Activated naive CD8-positive, alpha-beta T cell treated with anti-CD3 and anti-CD28 coated beads, Interleukin-2, amount 50 U/mL, for 24 hours (primary cell): ENCODE results near the gene SMG1.
"Not testable (repeated sequence)": the region's sequence is repeated elsewhere in the genome, so short reads cannot be mapped to it uniquely, and the experiment has no call there.

Experiments
- ATAC-seq: fragments of 150-1000 bp; cut with Tn5 transposase; one replicate; pipeline ENCODE4 v1.10.0; 2021
- DNase-seq: peaks from one replicate; pipeline ENCODE4 v3.0.0; 2021
- H3K27ac Mint-ChIP-seq: one replicate; pipeline ENCODE4 v1.8.0; 2021; ENCODE audit warnings: mild to moderate bottlenecking, mixed read lengths
- H3K27me3 Mint-ChIP-seq: one replicate; pipeline ENCODE4 v1.8.0; 2021; ENCODE audit warnings: mixed read lengths
- H3K36me3 Mint-ChIP-seq: one replicate; pipeline ENCODE4 v1.8.0; 2021; ENCODE audit warnings: low read depth, mixed read lengths
- H3K4me1 Mint-ChIP-seq: one replicate; pipeline ENCODE4 v1.8.0; 2021; ENCODE audit warnings: mixed read lengths
- H3K4me3 Mint-ChIP-seq: one replicate; pipeline ENCODE4 v1.8.0; 2021; ENCODE audit warnings: mild to moderate bottlenecking, moderate library complexity, mixed read lengths
- H3K9me3 Mint-ChIP-seq: one replicate; pipeline ENCODE4 v1.8.0; 2021; ENCODE audit warnings: mixed read lengths

The SMG1 gene

GRCh38 chr16:18925986-18926865 is at the start of gene SMG1:
SMG1 (minus strand) TSS chr16:18926408; CDS start chr16:18926041, 367 bp downstream.
- Mint-ChIP-seq H3K4me1 (peaks cover 36% of the 10 kb centered on the region), H3K4me3 (peak within 1 kb of the TSS; percentile 94), H3K36me3 (peaks cover 10% of the 10 kb centered on the region), H3K27ac (peak within 1 kb of the TSS; percentile 98)
- DNase-seq: peak; percentile 96
- H3K27me3 Mint-ChIP-seq, H3K9me3 Mint-ChIP-seq: not testable (repeated sequence)
- ATAC-seq: peak; percentile 90

DNA sequence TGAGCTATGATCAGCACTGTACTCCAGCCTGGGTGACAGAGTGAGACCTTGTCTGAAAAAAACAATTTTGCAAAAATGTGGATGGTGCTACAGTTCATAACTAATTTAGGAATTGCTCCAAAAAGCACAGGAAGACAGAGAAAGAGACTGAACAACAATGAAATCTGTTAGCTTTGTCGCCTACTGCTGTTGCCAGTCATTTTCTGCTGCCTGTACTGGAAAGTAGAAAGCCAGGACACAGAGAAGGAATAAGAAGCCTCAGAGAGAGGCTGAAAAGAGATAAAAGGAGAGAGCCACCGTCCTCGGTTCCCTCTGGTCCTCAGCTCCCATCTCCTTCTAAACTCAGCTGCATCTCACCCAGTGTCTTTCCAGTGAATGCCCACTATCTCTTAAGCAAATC is 48.9 kb upstream of the SMG1 start:
- no peak overlapping the region for H3K4me3 Mint-ChIP-seq
- DNase-seq (no peak), ATAC-seq (no peak)
- H3K27me3 Mint-ChIP-seq: peaks cover 16% of the 10 kb centered on the region
- no peaks in the 10 kb centered on the region for H3K36me3 Mint-ChIP-seq
- no peaks in the 10 kb centered on the region for H3K4me1 Mint-ChIP-seq
- no peak overlapping the region for H3K27ac Mint-ChIP-seq
- no peaks in the 10 kb centered on the region for H3K9me3 Mint-ChIP-seq

DNA sequence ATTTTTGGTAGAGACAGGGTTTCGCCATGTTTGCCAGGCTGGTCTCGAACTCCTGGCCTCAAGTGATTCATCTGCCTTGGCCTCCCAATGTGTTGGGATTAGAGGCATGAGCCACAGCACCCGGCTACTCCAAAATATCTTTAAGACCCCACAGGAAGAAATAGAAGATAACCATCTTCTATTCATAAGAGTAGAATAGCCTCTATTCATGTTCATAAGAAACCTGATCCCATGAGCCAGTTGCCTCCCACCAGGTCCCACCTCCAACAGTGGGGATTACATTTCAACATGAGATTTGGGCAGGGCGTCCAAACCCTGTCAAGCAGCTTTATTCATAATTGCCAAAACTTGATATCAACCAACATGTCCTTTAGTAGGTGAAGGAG is 43.6 kb upstream of the SMG1 start:
- no peak for ATAC-seq
- no peaks in the 10 kb centered on the region for H3K9me3 Mint-ChIP-seq
- no peak for DNase-seq
- peaks cover 8% of the 10 kb centered on the region for H3K4me1 Mint-ChIP-seq
- no peaks in the 10 kb centered on the region for H3K36me3 Mint-ChIP-seq
- no peak overlapping the region for H3K27ac Mint-ChIP-seq
- peaks cover 2% of the 10 kb centered on the region for H3K27me3 Mint-ChIP-seq
- no peak overlapping the region for H3K4me3 Mint-ChIP-seq

DNA sequence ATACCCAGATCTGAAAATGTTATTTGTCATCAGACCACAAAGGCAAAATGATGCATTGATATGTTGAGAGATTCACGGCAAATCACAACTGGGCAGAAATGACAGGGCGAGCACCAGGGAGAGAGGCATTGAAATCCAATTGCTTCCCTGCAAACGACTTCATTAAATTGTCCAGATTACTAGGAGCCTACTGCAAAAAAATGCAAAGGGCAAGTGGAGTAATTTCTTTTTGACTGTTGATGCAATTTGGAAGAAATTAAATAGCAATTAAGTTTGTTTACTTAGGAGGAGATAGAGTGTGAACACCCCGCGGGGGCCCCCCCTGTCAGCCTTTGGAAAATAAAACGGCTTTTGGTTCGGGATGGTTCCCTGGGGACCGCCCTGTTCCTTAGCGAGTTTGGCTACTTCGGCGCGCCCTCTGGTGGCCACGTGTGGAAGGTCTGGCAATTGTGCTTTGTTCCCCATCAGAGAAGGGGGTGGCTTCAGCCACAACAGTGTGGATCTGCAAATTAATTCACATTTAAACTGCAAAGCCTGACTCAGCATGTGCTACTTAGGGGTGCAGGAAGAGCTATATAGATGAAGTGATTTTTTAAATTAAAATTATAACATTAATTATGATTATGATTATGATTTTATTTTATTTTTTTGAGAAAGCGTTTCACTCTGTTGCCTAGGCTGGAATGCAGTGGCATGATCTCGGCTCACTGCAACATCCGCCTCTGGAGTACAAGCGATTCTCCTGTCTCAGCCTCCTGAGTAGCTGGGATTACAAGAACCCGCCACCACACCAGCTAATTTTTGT is 43.0 kb upstream of the SMG1 start:
- Mint-ChIP-seq H3K36me3 (no peaks in the 10 kb centered on the region), H3K4me1 (peaks cover 8% of the 10 kb centered on the region), H3K27me3 (peaks cover 2% of the 10 kb centered on the region), H3K4me3 (peak overlapping the region; percentile 42), H3K9me3 (no peaks in the 10 kb centered on the region), H3K27ac (no peak overlapping the region)
- peak; percentile 86 for DNase-seq
- ATAC-seq: peak; percentile 80

DNA sequence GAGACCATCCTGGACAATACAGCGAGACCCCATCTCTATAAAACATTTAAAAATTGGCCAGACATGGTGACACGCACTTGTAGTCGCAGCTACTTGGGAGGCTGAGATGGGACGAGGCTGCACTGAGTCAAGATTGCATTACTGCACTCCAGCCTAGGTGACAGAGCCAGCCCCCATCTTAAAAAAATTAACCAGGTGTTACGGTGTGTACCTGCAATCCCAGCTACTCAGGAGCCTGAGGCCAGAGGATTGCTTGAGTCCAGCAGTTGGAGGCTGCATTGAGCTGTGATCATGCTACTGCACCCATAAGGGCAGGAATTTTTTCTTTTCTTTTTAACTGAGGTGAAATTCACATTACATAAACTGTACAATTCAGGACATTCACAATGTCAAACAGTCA is 40.6 kb upstream of the SMG1 start:
- no peaks in the 10 kb centered on the region for H3K36me3 Mint-ChIP-seq

GRCh38 chr16:18965555-18965954 is 39.3 kb upstream of the SMG1 start:
- H3K9me3 Mint-ChIP-seq: no peaks in the 10 kb centered on the region
- no peak for DNase-seq
- H3K36me3 Mint-ChIP-seq: no peaks in the 10 kb centered on the region
- no peak for ATAC-seq
- H3K4me1 Mint-ChIP-seq: peaks cover 8% of the 10 kb centered on the region
- H3K27me3 Mint-ChIP-seq: no peaks in the 10 kb centered on the region
- no peak overlapping the region for H3K27ac Mint-ChIP-seq
- no peak overlapping the region for H3K4me3 Mint-ChIP-seq

More for the DNA sequence above, 40.6 kb upstream of the SMG1 start:
- Mint-ChIP-seq H3K4me3 (no peak overlapping the region), H3K27me3 (no peaks in the 10 kb centered on the region), H3K9me3 (no peaks in the 10 kb centered on the region), H3K27ac (no peak overlapping the region), H3K4me1 (peaks cover 8% of the 10 kb centered on the region)
- DNase-seq (no peak), ATAC-seq (no peak)

DNA sequence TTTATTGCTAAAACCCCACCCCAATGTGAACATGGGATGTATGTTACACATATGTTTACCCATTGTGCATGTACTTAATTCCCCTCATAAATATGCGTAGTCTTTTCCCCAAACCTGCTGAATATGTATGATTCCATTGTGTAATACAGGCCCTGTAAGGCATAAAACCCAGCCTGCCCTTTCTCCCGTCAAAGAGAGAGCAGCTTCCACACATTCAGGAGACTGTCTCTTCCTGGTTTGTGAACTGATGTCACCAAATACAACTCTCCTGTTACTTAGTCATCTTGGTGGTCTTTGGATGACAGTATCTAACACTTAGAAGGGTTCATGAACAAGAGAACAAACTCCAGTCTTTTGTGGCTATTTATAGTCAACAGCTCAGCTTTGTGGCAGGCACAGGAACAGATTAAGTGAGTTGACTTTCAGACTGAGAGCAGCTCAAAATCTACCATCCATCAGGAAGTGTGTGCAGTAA is 32.9 kb upstream of the SMG1 start:
- Mint-ChIP-seq H3K9me3 (no peaks in the 10 kb centered on the region), H3K27ac (no peak overlapping the region), H3K4me3 (no peak overlapping the region), H3K36me3 (no peaks in the 10 kb centered on the region), H3K4me1 (peaks cover 2% of the 10 kb centered on the region), H3K27me3 (peaks cover 2% of the 10 kb centered on the region)
- ATAC-seq (no peak), DNase-seq (no peak)

GRCh38 chr16:18958621-18959029 is 32.4 kb upstream of the SMG1 start:
- Mint-ChIP-seq H3K4me1 (peaks cover 2% of the 10 kb centered on the region), H3K27ac (no peak overlapping the region), H3K36me3 (no peaks in the 10 kb centered on the region), H3K4me3 (no peak overlapping the region), H3K27me3 (peaks cover 2% of the 10 kb centered on the region), H3K9me3 (no peaks in the 10 kb centered on the region)
- ATAC-seq: no peak
- DNase-seq: no peak

DNA sequence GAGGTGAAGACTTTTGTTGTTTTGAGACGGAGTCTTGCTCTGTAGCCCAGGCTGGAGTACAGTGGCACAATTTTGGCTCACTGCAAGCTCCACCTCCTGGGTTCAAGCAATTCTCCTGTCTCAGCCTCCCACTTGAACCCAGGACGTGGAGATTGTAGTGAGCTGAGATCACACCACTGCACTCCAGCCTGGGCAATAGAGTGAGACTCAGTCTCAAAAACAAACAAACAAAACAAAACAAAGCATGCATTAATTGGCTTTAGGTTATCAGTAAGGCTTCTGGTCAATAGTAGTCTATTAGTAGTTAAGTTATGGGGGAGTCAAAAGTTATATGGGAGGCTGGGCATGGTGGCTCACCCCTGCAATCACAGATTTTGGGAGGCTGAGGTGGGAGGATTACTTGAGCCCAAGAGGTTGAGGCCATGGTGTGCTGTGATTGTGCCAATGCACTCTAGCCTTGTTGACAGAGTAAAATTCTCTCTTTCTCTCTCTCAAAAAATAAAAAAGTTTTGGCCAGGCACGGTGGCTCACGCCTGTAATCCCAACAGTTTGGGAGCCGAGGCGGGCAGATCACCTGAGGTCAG is 30.5 kb upstream of the SMG1 start:
- H3K27me3 Mint-ChIP-seq, H3K9me3 Mint-ChIP-seq, DNase-seq, H3K36me3 Mint-ChIP-seq, H3K4me1 Mint-ChIP-seq, ATAC-seq: not testable (repeated sequence)
- peak overlapping the region; percentile 68 for H3K27ac Mint-ChIP-seq
- H3K4me3 Mint-ChIP-seq: peak overlapping the region; percentile 46

GRCh38 chr16:18955874-18956580 is 29.8 kb upstream of the SMG1 start:
- peak overlapping the region; percentile 46 for H3K4me3 Mint-ChIP-seq
- DNase-seq: not testable (repeated sequence)

GRCh38 chr16:18953547-18953946 is 27.3 kb upstream of the SMG1 start:
- Mint-ChIP-seq H3K4me1 (peaks cover 7% of the 10 kb centered on the region), H3K27me3 (peaks cover 2% of the 10 kb centered on the region), H3K9me3 (no peaks in the 10 kb centered on the region), H3K36me3 (no peaks in the 10 kb centered on the region), H3K27ac (no peak overlapping the region), H3K4me3 (no peak overlapping the region)
- DNase-seq (no peak), ATAC-seq (no peak)

More at GRCh38 chr16:18955874-18956580, 29.8 kb upstream of the SMG1 start:
- not testable (repeated sequence) for ATAC-seq, H3K9me3 Mint-ChIP-seq, H3K27me3 Mint-ChIP-seq, H3K36me3 Mint-ChIP-seq, H3K4me1 Mint-ChIP-seq
- H3K27ac Mint-ChIP-seq: peak overlapping the region; percentile 68

DNA sequence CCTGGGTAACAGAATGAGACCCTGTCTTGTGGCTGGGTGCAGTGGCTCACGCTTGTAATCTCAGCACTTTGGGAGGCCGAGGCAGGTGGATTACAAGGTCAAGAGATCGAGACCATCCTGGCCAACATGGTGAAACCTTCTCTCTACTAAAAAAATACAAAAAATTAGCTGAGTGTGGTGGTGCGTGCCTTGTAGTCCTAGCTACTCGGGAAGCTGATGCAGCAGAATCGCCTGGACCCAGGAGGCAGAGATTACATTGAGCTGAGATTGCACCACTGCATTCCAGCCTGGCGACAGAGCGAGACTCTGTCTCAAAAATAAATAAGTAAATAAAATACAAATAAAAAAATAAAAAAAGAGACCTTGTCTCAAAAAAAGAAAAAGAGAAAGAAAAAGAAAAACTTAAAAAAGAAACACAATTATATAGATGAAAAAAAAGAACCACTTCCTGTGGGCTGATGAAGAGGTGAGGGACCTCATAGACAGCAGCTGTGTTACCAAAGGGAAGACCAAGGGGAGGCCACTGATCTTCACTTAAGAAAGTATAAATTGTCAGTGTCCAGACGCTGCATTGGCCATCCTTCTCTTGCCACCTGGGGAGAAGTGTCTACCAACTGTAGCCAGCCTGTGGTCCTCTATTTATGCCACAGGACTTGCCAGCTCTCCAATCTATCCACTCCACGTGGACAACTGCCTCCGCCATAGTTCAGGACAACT is 24.4 kb upstream of the SMG1 start:
- H3K4me3 Mint-ChIP-seq: no peak overlapping the region

DNA sequence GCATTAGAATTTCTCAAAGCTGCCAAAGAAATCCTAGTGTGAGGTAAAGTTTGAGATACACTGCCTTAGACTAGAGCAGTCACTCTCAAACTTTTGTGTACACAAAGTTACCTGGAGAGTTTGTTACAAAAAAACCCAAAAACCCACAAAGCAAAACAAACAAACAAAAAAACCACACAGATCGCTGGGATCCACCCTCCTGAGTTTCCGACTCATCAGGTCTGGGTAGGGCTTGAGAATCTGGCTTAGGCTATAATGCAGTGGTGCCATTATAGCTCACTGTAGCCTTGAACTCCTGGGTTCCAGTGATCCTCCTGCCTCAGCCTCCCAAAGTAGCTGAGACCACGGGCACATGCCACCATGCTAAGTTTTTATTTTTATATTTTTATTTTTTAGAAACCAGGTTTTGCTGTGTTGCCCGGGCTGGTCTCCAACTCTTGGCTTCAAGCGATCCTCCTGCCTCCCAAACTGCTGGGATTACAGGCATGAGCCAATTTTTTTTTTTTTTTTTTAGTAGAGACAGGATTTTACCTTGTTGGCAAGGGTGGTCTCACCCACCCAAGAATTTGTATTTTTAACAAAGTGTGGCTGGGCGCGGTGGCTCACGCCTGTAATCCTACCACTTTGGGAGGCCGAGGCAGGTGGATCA is 22.3 kb upstream of the SMG1 start:
- Mint-ChIP-seq H3K27ac (no peak overlapping the region), H3K27me3 (no peaks in the 10 kb centered on the region), H3K9me3 (no peaks in the 10 kb centered on the region), H3K4me3 (no peak overlapping the region), H3K36me3 (no peaks in the 10 kb centered on the region), H3K4me1 (peaks cover 20% of the 10 kb centered on the region)
- DNase-seq: no peak
- ATAC-seq: no peak

More for the DNA sequence above, 24.4 kb upstream of the SMG1 start:
- H3K36me3 Mint-ChIP-seq: no peaks in the 10 kb centered on the region
- peaks cover 2% of the 10 kb centered on the region for H3K27me3 Mint-ChIP-seq
- no peaks in the 10 kb centered on the region for H3K9me3 Mint-ChIP-seq
- ATAC-seq (no peak), DNase-seq (no peak)
- H3K27ac Mint-ChIP-seq: no peak overlapping the region
- peaks cover 17% of the 10 kb centered on the region for H3K4me1 Mint-ChIP-seq
